Aorta (tissue), 5 donors: ENCODE data around the gene OTOP3. TPM values are rescaled to one million over a fixed set of nuclear protein-coding genes. Genes with fewer than 3 reads are reported as not detected.
"Not testable (repeated sequence)": the region's sequence is repeated elsewhere in the genome, so short reads cannot be mapped to it uniquely, and the experiment has no call there.

Source experiments
- ATAC-seq: fragments of 200-7000 bp; cut with Tn5 transposase; one replicate; pipeline ENCODE4 v1.9.1; 2022; ENCODE audit warnings: moderate library complexity; ENCODE audit not compliant: low FRiP score
- DNase-seq, 2 donors: peaks; one replicate each; pipeline ENCODE4 v3.0.0-alpha.2; 2020
- H3K27ac ChIP-seq, 2 donors: one replicate each; pipeline ENCODE4 v1.5.1; 2013; ENCODE audit warnings: low read length in 2 of 2, mild to moderate bottlenecking in 2 of 2, moderate library complexity in 2 of 2, control low read depth in 1 of 2, inconsistent platforms in 1 of 2, low read depth in 1 of 2
- H3K27me3 ChIP-seq, 2 donors: one replicate each; pipeline ENCODE4 v1.6.1; 2013; ENCODE audit warnings: control low read depth in 1 of 2, low read length in 1 of 2, mild to moderate bottlenecking in 1 of 2, moderate library complexity in 1 of 2; ENCODE audit not compliant: insufficient read depth in 2 of 2, control insufficient read depth in 1 of 2
- H3K36me3 ChIP-seq, 2 donors: one replicate each; pipeline ENCODE4 v1.6.1; 2013; ENCODE audit warnings: control low read depth in 1 of 2, low read length in 1 of 2, mild to moderate bottlenecking in 1 of 2; ENCODE audit not compliant: insufficient read depth in 2 of 2, control insufficient read depth in 1 of 2
- H3K4me1 ChIP-seq, 2 donors: one replicate each; pipeline ENCODE4 v1.6.1; 2013; ENCODE audit warnings: low read length in 2 of 2, control low read depth in 1 of 2, mild to moderate bottlenecking in 1 of 2, moderate library complexity in 1 of 2; ENCODE audit not compliant: insufficient read depth in 2 of 2, control insufficient read depth in 1 of 2
- H3K4me3 ChIP-seq, 2 donors: one replicate each; pipeline ENCODE4 v1.5.1; 2013; ENCODE audit warnings: low read length in 2 of 2, control low read depth in 1 of 2, mild to moderate bottlenecking in 1 of 2
- H3K9me3 ChIP-seq: one replicate; pipeline ENCODE4 v1.6.1; 2013; ENCODE audit warnings: mild to moderate bottlenecking, low read length; ENCODE audit not compliant: control insufficient read depth
- WGBS, 2 donors: extraction: QIAGEN DNeasy Blood & Tissue Kit; methylation state at CpG; one replicate each; pipeline ENCODE4 v1.1.7; 2013; 5-methylcytosine and 5-hydroxymethylcytosine counted together
- intact Hi-C, 2 donors: fragments of 100-400 bp; cut with DNase I; formaldehyde crosslinking; loops; one replicate each; pipeline versions ENCODE4 v1.14.2 to v1.15.0; 2022
- polyA plus RNA-seq, 2 donors: library from polyadenylated mRNA; stranded (reverse); fragments of 200-250 nt; gene quantifications; one replicate each; pipeline ENCODE4 v1.2.3, GENCODE V29; 2013
- total RNA-seq, 2 donors: library from RNA; stranded (reverse); fragmentation: NEBNext Ultra II Directional; extraction: Animal tissue kit (Norgen Biotek cat#: 25700); gene quantifications; one replicate each; pipeline ENCODE4 v1.2.1, GENCODE V29; 2021
- donor health status: healthy with polysubstance abuse.
- donor health status: Bipolar disorder and iron deficiency.
- donor health status: DM: no; HTN: no; CAD: no.
- donor health status: DM: no; HTN: no; CAD: no.
- donor health status: DM: yes; HTN: yes; CAD: no.

The OTOP3 gene
- total and polyA plus RNA-seq, 4 donors, result 1.8 TPM; not detected in 3

- intact Hi-C loops, H3K9me3 ChIP-seq, H3K4me1 ChIP-seq, ATAC-seq, H3K36me3 ChIP-seq, H3K4me3 ChIP-seq, H3K27me3 ChIP-seq, H3K27ac ChIP-seq, DNase-seq: not testable (repeated sequence)
- 68 to 76% methylated on average over 8 of the region's 8 CpGs for WGBS, 2 donors
Observed at GRCh38 chr17:74911423-74911822, 24.3 kb upstream of the OTOP3 start.

- Histone ChIP-seq H3K9me3 (no peaks in the 10 kb centered on the region), H3K36me3 (no peaks in the 10 kb centered on the region), H3K4me1 (no peaks in the 10 kb centered on the region), H3K27ac (no peak overlapping the region), H3K4me3 (no peak overlapping the region), H3K27me3 (no peaks in the 10 kb centered on the region)
- intact Hi-C loops, result no loop called here
- WGBS, 2 donors, result 86 to 87% methylated on average over 12 to 13 of the region's 13 CpGs
- ATAC-seq (no peak), DNase-seq (no peak)
Observed at GRCh38 chr17:74916136-74916850, 19.4 kb upstream of the OTOP3 start.

- intact Hi-C loops, result no loop called here
- H3K36me3 ChIP-seq, result no peaks in the 10 kb centered on the region
- no peaks in the 10 kb centered on the region for H3K9me3 ChIP-seq
- no peak overlapping the region for H3K4me3 ChIP-seq
- H3K4me1 ChIP-seq, result no peaks in the 10 kb centered on the region
- ATAC-seq (no peak), DNase-seq (no peak)
- H3K27ac ChIP-seq, result no peak overlapping the region
- WGBS, 2 donors, result 92 to 94% methylated on average over 11 of the region's 11 CpGs
- H3K27me3 ChIP-seq, result no peaks in the 10 kb centered on the region
Observed at GRCh38 chr17:74916851-74917199, 18.9 kb upstream of the OTOP3 start.

- 74 to 76% methylated on average over 10 of the region's 10 CpGs for WGBS, 2 donors
- no peak for ATAC-seq
Observed at GRCh38 chr17:74917430-74917829, 18.3 kb upstream of the OTOP3 start.

GRCh38 chr17:74918906-74919305 lies 16.8 kb upstream of the OTOP3 start:
- intact Hi-C loops, result no loop called here
- no peaks in the 10 kb centered on the region for H3K27me3 ChIP-seq
- H3K36me3 ChIP-seq, result no peaks in the 10 kb centered on the region
- H3K4me1 ChIP-seq, result no peaks in the 10 kb centered on the region
- H3K27ac ChIP-seq, result no peak overlapping the region
- 89 to 96% methylated on average over 5 of the region's 5 CpGs for WGBS, 2 donors
- no peak for DNase-seq
- ATAC-seq, result no peak
- no peaks in the 10 kb centered on the region for H3K9me3 ChIP-seq
- no peak overlapping the region for H3K4me3 ChIP-seq

More at GRCh38 chr17:74917430-74917829, 18.3 kb upstream of the OTOP3 start:
- DNase-seq, result no peak
- no peaks in the 10 kb centered on the region for H3K9me3 ChIP-seq
- H3K27ac ChIP-seq, result no peak overlapping the region
- intact Hi-C loops, result no loop called here
- no peaks in the 10 kb centered on the region for H3K4me1 ChIP-seq
- H3K36me3 ChIP-seq, result no peaks in the 10 kb centered on the region
- H3K27me3 ChIP-seq, result no peaks in the 10 kb centered on the region
- H3K4me3 ChIP-seq, result no peak overlapping the region

GRCh38 chr17:74919440-74920305 lies 16.0 kb upstream of the OTOP3 start:
- H3K4me3 ChIP-seq, result no peak overlapping the region
- WGBS, 2 donors, result 66 to 70% methylated on average over 67 of the region's 67 CpGs
- H3K27me3 ChIP-seq, result no peaks in the 10 kb centered on the region
- H3K27ac ChIP-seq, result no peak overlapping the region
- H3K9me3 ChIP-seq, result no peaks in the 10 kb centered on the region
- ATAC-seq (no peak), DNase-seq (no peak)
- intact Hi-C loops, result no loop called here
- no peaks in the 10 kb centered on the region for H3K4me1 ChIP-seq
- no peaks in the 10 kb centered on the region for H3K36me3 ChIP-seq

- Histone ChIP-seq H3K27me3 (no peaks in the 10 kb centered on the region), H3K27ac (no peak overlapping the region), H3K9me3 (no peaks in the 10 kb centered on the region), H3K4me3 (no peak overlapping the region), H3K4me1 (no peaks in the 10 kb centered on the region), H3K36me3 (no peaks in the 10 kb centered on the region)
- DNase-seq (no peak), ATAC-seq (no peak)
- WGBS, 2 donors, result 77 to 82% methylated on average over 27 of the region's 27 CpGs
- intact Hi-C loops, result no loop called here
Observed at GRCh38 chr17:74920306-74920620, 15.4 kb upstream of the OTOP3 start.

- no peaks in the 10 kb centered on the region for H3K9me3 ChIP-seq
- ATAC-seq, result no peak
- no peaks in the 10 kb centered on the region for H3K4me1 ChIP-seq
- DNase-seq, result no peak
- H3K27me3 ChIP-seq, result no peaks in the 10 kb centered on the region
- H3K4me3 ChIP-seq, result no peak overlapping the region
- no peaks in the 10 kb centered on the region for H3K36me3 ChIP-seq
- no peak overlapping the region for H3K27ac ChIP-seq
- WGBS, 2 donors, result 59 to 71% methylated on average over 6 of the region's 6 CpGs
- intact Hi-C loops, result no loop called here
Observed at GRCh38 chr17:74920642-74921025, 15.1 kb upstream of the OTOP3 start.
